MG63 (cell line): ENCODE data around the gene KRTAP5-2. TPM values are rescaled to one million over a fixed set of nuclear protein-coding genes. Genes with fewer than 3 reads are reported as not detected.
A peak's percentile ranks its signal among the peaks of the same experiment; 100 is the strongest.
"Not testable (repeated sequence)": the region's sequence is repeated elsewhere in the genome, so short reads cannot be mapped to it uniquely, and the experiment has no call there.

Source experiments
- DNase-seq: peaks from one replicate; pipeline ENCODE4 v3.0.0-alpha.2; 2020
- H3K27me3 ChIP-seq: fragments of 250-450 bp; sonication (Bioruptor Pico); 2 replicates; pipeline ENCODE4 v1.5.1; 2020; ENCODE audit warnings: mild to moderate bottlenecking, moderate library complexity
- H3K36me3 ChIP-seq: fragments of 250-450 bp; sonication (Bioruptor Pico); 2 replicates; pipeline ENCODE4 v1.5.1; 2020; ENCODE audit warnings: mild to moderate bottlenecking, moderate library complexity
- H3K4me3 ChIP-seq: fragments of 250-450 bp; sonication (Bioruptor Pico); 2 replicates; pipeline ENCODE4 v1.5.1; 2020; ENCODE audit warnings: mild to moderate bottlenecking, moderate library complexity
- H3K9me3 ChIP-seq: fragments of 250-450 bp; sonication (Bioruptor Pico); 2 replicates; pipeline ENCODE4 v1.5.1; 2020; ENCODE audit warnings: mild to moderate bottlenecking, moderate library complexity
- total RNA-seq: library from RNA; depleted of rRNA; stranded (reverse); fragments of >200 nt; shearing (Covaris generic); gene quantifications from 2 replicates; pipeline ENCODE4 v1.2.3, GENCODE V29; 2014; ENCODE audit warnings: low replicate concordance

KRTAP5-2 gene
- total RNA-seq, 1 experiment from 2014 or later = not detected

DNA sequence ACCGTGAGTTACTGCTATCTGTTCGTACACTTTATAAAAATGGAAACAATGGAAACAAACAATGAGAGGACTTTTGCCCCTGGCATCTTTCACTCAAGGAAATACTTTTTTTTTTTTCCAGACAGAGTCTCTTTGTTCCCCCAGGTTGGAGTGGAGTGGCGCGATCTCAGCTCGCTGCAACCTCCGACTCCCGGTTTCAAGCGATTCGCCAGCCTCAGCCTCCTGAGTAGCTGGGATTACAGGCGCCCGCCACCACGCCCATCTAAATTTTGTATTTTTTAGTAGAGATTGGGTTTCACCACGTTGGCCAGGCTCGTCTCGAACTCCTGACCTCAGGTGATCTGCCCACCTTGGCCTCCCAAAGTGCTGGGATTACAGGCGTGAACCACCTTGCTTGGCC, 22.3 kb downstream of the KRTAP5-2 start:
- not testable (repeated sequence) for H3K9me3 ChIP-seq, H3K4me3 ChIP-seq, DNase-seq, H3K36me3 ChIP-seq
- peaks cover 18% of the 10 kb centered on the region for H3K27me3 ChIP-seq

DNA sequence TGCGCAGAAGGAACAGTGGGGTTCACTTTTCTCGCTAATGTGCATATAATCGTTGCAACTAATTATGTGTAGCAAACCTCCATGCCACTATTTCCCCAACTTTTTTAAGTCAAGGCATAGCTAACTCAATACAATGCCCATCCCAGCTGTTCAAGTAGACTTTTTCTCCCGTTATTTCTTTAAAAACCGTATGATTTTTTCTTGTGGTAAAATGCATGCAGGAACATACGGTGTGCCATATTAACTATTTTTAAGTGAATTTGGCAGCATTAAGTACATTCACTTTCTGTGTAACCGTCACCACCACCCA, 23.2 kb downstream of the KRTAP5-2 start:
- H3K36me3 ChIP-seq = no peaks in the 10 kb centered on the region
- H3K9me3 ChIP-seq = peaks cover 6% of the 10 kb centered on the region; the same call in 1 of the 2 replicates
- DNase-seq = no peak
- H3K27me3 ChIP-seq = peaks cover 18% of the 10 kb centered on the region
- no peak overlapping the region for H3K4me3 ChIP-seq

DNA sequence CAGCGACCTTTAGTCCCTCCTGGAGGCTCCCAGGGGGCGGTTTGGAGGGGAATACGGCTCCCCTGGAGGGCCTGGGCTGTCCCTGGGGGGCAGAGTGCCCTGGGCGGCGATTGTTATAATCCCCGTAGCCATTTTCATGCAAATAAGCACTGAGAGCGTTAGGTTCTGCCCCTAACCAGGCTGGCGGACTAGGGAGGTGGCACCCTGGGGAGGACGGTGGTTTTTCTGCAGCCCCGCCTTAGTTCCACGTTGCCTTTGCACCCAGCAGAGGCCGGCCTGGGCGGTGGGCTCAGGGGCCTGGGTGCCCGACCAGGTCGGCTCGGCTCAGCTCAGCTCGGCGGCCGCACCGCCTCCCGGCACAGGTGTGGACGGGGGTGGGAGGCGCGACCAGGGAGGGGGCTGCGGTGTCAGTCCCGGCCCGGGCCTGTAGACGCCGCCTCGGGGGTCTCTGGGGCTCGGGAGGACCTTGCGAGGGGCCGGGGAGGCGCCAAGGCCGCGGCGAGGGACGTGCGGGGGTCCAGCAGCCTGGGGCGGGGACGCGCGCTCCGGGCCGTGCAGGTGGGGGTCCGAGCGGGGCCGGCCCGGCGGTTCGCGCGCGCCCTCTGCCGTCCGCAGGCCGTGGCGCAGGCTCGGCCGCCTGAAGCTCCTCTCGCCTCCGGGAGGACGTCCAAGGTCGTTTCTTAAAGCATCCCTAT, 23.7 kb downstream of the KRTAP5-2 start:
- Histone ChIP-seq H3K36me3 (no peaks in the 10 kb centered on the region), H3K4me3 (peak overlapping the region; percentile 16; the same call in 1 of the 2 replicates), H3K9me3 (peaks cover 6% of the 10 kb centered on the region; the same call in 1 of the 2 replicates), H3K27me3 (peaks cover 18% of the 10 kb centered on the region)
- peak; percentile 48 for DNase-seq

DNA sequence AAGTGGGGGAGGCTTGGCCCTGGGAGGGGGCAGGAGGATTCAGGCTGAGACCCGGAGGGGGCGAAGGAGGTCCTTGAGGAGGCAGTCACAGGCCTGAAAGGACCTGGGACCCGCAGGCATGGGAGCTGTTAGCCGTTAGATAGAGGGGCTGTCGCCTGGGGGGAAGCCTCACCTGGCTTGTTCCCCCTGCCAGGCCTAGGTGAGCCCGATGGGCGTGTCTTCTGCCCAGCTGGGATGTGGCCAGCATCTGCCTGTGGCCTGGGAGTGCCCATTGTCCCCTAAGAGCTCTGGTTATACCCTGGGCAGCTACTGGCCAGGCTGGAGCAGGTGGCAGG, 24.2 kb downstream of the KRTAP5-2 start:
- peaks cover 18% of the 10 kb centered on the region for H3K27me3 ChIP-seq
- DNase-seq = no peak
- peaks cover 6% of the 10 kb centered on the region; the same call in 1 of the 2 replicates for H3K9me3 ChIP-seq
- H3K36me3 ChIP-seq = no peaks in the 10 kb centered on the region
- H3K4me3 ChIP-seq = no peak overlapping the region; the same call in 1 of the 2 replicates

DNA sequence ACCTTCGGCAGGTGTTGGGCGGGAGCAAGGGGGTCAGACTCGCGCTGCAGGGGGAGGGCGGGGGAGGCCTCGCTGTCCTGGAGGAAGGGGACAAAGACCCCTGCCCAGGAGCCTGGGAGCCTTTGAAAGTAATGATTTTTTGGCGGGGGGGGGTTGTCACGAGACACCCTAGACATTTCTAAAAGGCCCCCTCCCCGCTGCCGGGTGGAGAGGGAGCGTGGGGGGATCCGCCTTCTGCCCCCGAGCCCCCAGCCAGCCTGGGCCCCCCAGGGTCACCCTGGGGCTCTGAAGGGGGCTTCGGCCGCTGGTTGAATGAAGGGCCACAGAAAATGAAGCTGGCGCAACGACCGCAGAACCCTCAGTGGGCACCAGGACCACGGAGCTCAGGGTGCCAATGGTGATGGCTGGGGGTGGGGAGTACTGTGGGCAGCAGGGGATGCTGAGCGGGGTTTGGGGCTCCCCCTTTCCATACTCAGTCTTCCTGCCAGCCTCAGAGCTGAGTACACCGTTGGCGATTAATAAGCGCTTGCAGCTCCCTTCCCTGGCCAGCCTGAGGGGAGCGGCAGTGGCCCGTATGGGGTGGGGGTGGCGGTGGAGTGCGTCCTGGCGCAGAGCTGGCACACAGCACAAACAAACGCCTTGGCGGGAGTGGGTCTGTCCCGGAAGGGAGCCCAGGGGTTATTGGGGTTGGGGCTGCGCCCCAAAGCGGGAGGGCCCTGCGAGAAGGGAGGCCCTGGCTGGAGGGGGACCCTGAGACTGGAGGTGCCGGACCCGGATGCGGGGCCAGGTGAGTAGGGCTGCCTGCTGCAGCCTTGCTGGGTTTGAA, 24.8 kb downstream of the KRTAP5-2 start:
- H3K36me3 ChIP-seq = no peaks in the 10 kb centered on the region
- peak overlapping the region; percentile 51 for H3K4me3 ChIP-seq
- H3K9me3 ChIP-seq = peaks cover 3% of the 10 kb centered on the region; the same call in 1 of the 2 replicates
- no peak for DNase-seq
- peaks cover 18% of the 10 kb centered on the region for H3K27me3 ChIP-seq

DNA sequence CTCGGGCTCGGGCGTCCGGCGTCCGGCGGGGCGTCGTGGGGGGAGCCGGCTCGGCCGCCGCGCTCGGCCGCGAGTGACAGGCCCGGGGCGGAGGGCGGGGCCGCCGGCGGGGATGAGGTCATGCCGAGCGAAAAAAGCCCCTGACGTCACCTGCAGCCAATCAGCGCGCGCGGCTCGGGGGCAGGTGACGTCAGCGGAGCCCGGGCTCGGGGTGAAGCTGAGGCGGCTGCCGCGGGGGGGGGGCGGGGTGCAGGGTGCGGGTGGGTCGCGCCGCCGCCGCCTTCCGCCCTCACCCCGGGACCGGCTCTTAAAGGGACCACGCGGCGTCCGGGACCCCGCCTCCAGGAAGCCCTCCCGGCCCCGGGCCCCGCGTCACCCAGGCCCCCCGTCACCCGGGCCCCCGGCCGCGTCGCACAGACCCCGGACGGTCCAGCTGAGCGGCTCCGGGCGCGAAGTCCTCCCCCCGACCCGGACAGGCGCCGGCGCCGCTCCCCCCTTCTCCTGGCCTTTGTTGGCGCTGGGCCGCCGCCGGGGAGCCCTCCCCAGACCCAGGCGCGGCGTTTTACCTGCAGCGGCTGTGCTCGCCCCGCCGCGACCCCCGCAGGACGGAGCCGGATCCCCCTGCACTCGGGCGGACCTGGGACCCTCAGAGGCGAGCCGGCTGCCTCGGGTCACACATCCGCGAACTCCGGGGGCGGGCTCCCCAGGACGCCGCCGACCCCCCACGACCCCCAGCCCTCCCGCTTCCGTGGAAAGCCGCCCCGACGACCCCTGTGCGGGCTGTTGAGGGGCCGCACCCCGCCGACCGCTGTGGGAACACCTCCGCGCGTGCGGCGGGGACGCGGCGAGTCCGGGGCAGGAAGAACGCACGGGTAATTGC, 25.7 kb downstream of the KRTAP5-2 start, which contains the start of gene DUSP8:
DUSP8 (minus strand) TSS at position 75 of the 880 bp plus-strand sequence. CDS start 6,445 bp downstream, outside the sequence.
- DNase-seq = peak; percentile 85
- no peaks in the 10 kb centered on the region for H3K36me3 ChIP-seq

DNA sequence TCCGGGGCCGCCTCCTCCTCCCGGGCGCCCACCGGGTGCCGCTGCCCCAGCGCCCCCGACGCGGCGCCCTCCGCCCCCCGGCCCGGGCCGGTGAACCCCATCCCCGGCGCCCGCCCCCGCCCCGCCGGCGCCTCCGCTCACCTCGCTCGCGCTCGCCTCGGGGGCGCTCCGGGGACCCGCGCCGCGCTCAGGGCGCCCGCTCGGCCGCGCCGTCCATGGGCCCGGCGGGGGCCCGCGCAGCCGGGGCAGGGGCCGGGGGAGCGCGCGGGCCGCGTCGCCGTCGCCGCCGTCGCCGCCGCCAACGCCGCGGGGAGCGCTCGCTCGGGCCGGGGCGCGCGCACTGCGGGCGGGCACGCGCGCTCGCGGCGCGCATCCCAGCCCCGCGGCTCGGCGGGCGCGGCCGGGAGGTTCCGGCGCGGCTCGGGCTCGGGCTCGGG, 26.3 kb downstream of the KRTAP5-2 start:
- H3K36me3 ChIP-seq = no peaks in the 10 kb centered on the region
- H3K4me3 ChIP-seq = peak overlapping the region; percentile 58
- no peak for DNase-seq
- H3K9me3 ChIP-seq = no peaks in the 10 kb centered on the region
- H3K27me3 ChIP-seq = peaks cover 16% of the 10 kb centered on the region

More for the DNA sequence above, 25.7 kb downstream of the KRTAP5-2 start, which contains the start of gene DUSP8:
- Histone ChIP-seq H3K27me3 (peaks cover 18% of the 10 kb centered on the region), H3K4me3 (peak within 1 kb of the TSS; percentile 58), H3K9me3 (no peaks in the 10 kb centered on the region)

DNA sequence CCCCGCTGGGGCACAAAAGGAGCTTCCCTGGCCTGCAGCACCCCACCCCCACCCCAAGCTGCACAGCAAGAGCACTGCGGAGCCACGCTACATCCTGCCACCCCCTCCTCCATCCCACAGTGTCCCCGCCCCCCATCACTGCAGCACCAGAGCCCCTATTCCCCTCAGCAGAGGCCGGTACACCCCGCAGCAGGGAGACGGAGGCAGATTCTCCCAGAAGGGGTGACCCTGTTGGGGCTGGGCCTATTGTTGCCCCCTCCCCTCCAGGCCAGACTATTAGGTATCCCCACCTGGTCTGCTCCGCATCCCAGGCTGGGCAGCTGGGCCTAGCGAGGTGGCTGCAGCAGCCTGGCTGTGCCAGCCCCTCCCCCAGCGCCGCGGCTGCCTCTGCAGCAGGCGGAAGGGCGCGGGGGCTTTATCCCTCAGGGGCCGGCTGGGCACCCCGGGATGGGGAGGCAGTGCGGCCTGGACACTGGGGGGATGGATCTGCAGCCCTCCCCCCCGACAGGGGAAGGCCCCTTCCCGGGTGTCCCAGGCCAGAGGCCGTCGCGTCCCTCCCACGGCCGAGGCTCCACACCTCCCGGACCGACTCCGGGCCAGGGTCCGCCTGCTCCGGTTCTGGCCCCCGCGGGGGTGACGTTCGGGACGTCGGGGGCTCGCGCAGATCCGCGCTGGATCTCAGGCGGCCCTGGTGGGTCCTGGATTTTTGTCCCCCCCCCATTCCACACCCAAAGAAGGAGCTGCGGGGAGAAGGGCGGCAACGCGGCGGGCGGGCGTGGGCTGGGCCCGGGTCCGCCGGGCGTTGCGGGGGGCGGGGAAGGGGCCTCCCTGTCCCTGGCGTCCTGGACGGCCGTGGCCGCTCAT, 27.0 kb downstream of the KRTAP5-2 start:
- no peaks in the 10 kb centered on the region for H3K36me3 ChIP-seq
- H3K9me3 ChIP-seq = no peaks in the 10 kb centered on the region
- H3K27me3 ChIP-seq = peaks cover 14% of the 10 kb centered on the region
- no peak for DNase-seq
- H3K4me3 ChIP-seq = peak overlapping the region; percentile 58

DNA sequence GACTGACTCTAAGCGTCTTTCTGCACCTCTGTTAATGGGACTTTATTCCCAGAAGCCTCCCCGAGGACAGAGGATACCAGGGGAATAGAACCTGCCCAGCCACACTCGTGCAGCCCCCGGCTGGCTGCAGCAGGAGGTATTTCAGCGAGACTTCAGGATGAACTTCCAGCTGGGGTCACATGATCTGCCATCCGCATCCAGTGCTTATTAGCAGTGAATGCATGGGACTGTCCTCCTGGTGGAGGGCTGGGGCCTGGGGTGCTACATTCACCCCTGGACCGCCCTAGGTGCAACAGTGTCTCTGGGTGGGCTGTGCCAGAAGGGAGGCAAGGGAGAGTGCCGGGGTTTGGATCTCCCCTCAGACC, 27.6 kb downstream of the KRTAP5-2 start:
- Histone ChIP-seq H3K36me3 (no peaks in the 10 kb centered on the region), H3K9me3 (no peaks in the 10 kb centered on the region), H3K27me3 (peaks cover 14% of the 10 kb centered on the region), H3K4me3 (no peak overlapping the region)
- no peak for DNase-seq

DNA sequence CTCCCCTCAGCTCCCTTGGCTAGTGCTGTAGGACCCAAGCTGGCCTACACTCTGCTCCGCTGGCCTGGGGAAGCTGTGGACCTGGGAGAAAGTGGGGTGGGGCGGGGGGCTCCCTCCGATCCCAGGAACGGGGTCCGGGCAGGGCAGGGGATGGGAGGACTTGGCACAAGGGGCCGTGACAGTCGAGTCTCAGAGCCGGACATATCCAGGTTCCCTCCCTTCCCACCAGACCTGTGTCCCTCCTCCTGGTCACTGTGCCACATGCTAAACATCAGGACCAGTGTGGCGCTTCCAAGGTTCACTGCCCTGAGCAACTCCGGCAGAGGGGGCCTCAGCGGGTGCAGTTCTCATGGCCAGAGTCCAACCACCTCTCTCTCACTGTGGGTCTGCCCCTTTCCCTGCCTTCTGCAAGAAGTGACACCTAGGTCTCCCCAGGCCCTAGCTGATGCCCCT, 28.1 kb downstream of the KRTAP5-2 start:
- Histone ChIP-seq H3K36me3 (peaks cover under 1% of the 10 kb centered on the region; the same call in 1 of the 2 replicates), H3K4me3 (no peak overlapping the region), H3K27me3 (peaks cover 10% of the 10 kb centered on the region; the same call in 1 of the 2 replicates), H3K9me3 (no peaks in the 10 kb centered on the region)
- DNase-seq = no peak

DNA sequence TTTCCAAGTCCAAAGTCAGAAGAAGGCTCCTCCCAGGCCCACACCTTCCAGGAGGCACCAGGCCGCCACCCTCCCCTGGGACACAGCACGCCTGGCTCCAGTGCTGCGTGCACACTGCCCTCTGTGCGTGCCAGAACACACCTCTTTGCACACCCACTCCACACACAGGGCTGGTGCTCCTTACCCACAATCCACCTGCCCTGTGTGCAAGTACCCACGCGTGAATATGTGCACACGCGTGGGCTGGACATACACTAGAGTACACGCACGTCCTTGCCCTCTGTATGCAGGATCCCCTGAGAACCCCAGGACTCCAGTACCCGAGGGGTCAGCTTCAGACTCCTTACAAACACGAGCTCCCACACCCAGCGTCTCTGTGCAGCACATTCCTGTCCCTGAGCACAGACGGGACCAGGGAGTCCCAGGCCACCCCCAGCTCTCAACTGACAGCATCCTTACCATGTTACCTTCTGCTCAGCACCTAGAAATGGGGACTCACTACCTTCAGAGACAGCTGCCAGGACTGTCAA, 28.8 kb downstream of the KRTAP5-2 start:
- no peaks in the 10 kb centered on the region for H3K9me3 ChIP-seq
- peaks cover 7% of the 10 kb centered on the region; the same call in 1 of the 2 replicates for H3K27me3 ChIP-seq
- H3K36me3 ChIP-seq = peaks cover 5% of the 10 kb centered on the region
- no peak for DNase-seq
- no peak overlapping the region for H3K4me3 ChIP-seq

DNA sequence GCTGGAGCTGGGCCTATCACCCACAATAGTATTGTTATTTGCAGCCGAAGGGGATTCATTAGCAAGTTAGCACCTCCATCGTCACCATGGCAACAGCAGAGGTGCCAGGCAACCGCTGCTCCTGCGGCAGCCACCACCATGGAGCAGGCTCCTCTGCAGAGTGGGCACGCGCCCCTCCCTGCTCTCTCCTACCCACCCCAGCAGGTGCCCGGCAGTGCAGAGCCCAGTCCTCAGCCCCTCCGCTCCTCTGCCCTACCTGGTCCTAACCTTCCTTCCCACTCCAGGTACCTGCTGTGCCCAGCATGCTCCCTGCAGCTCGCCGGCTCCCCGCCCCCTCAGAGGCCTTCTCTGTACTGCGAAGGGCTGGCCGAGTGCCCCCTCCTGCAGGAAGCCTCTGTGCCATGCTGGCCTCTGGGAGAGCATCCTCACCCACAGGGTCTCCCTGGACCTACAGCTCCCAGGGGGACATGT, 29.6 kb downstream of the KRTAP5-2 start:
- DNase-seq = no peak
- Histone ChIP-seq H3K36me3 (peaks cover 5% of the 10 kb centered on the region), H3K27me3 (peaks cover 7% of the 10 kb centered on the region; the same call in 1 of the 2 replicates), H3K4me3 (no peak overlapping the region), H3K9me3 (no peaks in the 10 kb centered on the region)

DNA sequence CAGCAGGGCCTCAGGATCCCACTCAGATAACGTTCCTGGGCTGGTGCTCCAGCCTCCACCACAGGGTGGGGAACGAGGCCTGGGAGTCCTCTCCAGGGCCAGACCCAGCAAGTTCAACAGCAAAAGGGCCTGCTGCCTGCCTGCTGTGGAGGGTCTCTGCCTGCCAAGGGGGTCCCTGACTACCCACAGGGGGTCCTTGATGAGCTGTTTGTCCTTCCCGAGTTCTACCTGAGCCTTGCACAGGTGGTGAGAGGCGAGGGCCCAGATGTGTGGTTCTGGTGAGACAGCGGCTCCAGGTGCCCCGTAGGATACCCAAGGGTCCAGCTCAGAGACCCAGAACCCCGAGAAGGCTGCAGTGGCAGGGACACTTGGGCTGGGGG, 30.4 kb downstream of the KRTAP5-2 start:
- Histone ChIP-seq H3K4me3 (no peak overlapping the region), H3K27me3 (peaks cover 2% of the 10 kb centered on the region; the same call in 1 of the 2 replicates), H3K36me3 (peaks cover 5% of the 10 kb centered on the region), H3K9me3 (no peaks in the 10 kb centered on the region)
- no peak for DNase-seq

DNA sequence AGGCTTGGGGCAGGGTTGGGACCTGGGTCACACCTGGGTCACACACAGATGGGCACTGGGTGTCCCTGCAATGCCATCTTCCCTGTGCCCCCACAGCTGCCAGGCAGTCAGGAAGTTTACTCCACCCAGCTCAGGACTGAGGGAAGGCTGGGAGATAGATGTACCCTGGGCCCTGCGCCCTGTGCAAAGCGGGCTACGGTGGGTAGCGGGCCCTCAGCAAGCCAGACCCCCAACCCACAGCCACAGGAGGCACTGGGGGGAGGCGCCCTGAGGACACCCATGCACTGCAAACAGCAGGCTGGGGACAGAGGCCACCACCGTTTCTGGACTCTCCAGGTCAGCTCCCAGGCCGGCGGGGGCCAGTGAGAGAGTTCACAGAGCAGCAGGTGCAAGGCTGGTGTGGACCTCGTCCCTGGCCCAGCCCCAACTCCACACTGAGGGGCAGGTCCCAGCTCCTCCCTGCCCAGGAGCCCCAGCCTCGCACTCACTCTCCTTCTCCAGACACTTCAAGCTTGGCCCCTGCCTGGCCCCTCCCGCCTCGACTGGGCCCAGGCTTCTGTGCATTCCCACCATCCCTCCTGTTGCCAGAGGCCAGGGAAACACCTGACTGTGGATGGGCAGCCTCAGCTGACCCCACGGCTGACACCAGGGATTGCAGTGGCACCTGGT, 30.9 kb downstream of the KRTAP5-2 start:
- H3K4me3 ChIP-seq = no peak overlapping the region
- DNase-seq = no peak
- peaks cover 5% of the 10 kb centered on the region for H3K36me3 ChIP-seq
- H3K9me3 ChIP-seq = no peaks in the 10 kb centered on the region
- no peaks in the 10 kb centered on the region for H3K27me3 ChIP-seq
